SK-N-SH treated with all-trans-retinoic acid at 6 μM for 48 hours (cell line): ENCODE data around the gene DDB1.

Experiments used
- ATAC-seq: fragments of 200-7000 bp; cut with Tn5 transposase; 3 replicates; pipeline ENCODE4 v1.9.1; 2020; ENCODE audit warnings: mild to moderate bottlenecking, moderate library complexity
- ARNTL ChIP-seq: fragments of 450-650 bp; formaldehyde crosslinking; IDR thresholded peaks from 2 replicates; pipeline ENCODE4 v1.5.0; 2020; ENCODE audit warnings: low read depth, mild to moderate bottlenecking, moderate library complexity, borderline replicate concordance
- BACH2 ChIP-seq: fragments of 250-450 bp; sonication (Bioruptor Pico); IDR thresholded peaks from 2 replicates; pipeline ENCODE4 v1.9.0; 2021; ENCODE audit warnings: mild to moderate bottlenecking, borderline replicate concordance
- CREB5 ChIP-seq: fragments of 250-450 bp; sonication (Bioruptor Pico); IDR thresholded peaks from 2 replicates; pipeline ENCODE4 v1.5.1; 2020; ENCODE audit warnings: low read depth, mild to moderate bottlenecking, moderate library complexity
- CSDC2 ChIP-seq: fragments of 250-450 bp; sonication (Bioruptor Pico); IDR thresholded peaks from 2 replicates; pipeline ENCODE4 v1.5.0; 2020; ENCODE audit warnings: mild to moderate bottlenecking, moderate library complexity
- CSRNP3 ChIP-seq: fragments of 250-450 bp; sonication (Bioruptor Pico); IDR thresholded peaks from 2 replicates; pipeline ENCODE4 v1.5.1; 2021; ENCODE audit warnings: mild to moderate bottlenecking, moderate library complexity
- ESRRG ChIP-seq: fragments of 250-450 bp; sonication (Bioruptor Pico); IDR thresholded peaks from 2 replicates; pipeline ENCODE4 v1.6.1; 2021; ENCODE audit warnings: mild to moderate bottlenecking
- GLIS3 ChIP-seq: fragments of 250-450 bp; sonication (Bioruptor Pico); IDR thresholded peaks from 2 replicates; pipeline ENCODE4 v1.5.0; 2020; ENCODE audit warnings: mild to moderate bottlenecking, moderate library complexity
- ISL1 ChIP-seq: fragments of 250-450 bp; sonication (Bioruptor Pico); IDR thresholded peaks from 2 replicates; pipeline ENCODE4 v2.1.2; 2022; ENCODE audit warnings: mild to moderate bottlenecking, moderate library complexity
- OSR1 ChIP-seq: fragments of 250-450 bp; sonication (Bioruptor Pico); IDR thresholded peaks from 2 replicates; pipeline ENCODE4 v1.8.0; 2022; ENCODE audit warnings: moderate library complexity, mild to moderate bottlenecking, inconsistent platforms
- PATZ1 ChIP-seq: fragments of 250-450 bp; sonication (Bioruptor Pico); IDR thresholded peaks from 2 replicates; pipeline ENCODE4 v1.8.0; 2020; ENCODE audit warnings: mild to moderate bottlenecking, moderate library complexity, borderline replicate concordance
- POU6F1 ChIP-seq: fragments of 250-450 bp; sonication (Bioruptor Pico); IDR thresholded peaks from 2 replicates; pipeline ENCODE4 v1.8.0; 2021; ENCODE audit warnings: low read depth, mild to moderate bottlenecking, moderate library complexity, borderline replicate concordance
- PPARA ChIP-seq: fragments of 250-450 bp; sonication (Bioruptor Pico); IDR thresholded peaks from 2 replicates; pipeline ENCODE4 v1.5.0; 2020; ENCODE audit warnings: mild to moderate bottlenecking, borderline replicate concordance
- SNAI2 ChIP-seq: fragments of 250-450 bp; sonication (Bioruptor Pico); IDR thresholded peaks from 2 replicates; pipeline ENCODE4 v1.5.0; 2020; ENCODE audit warnings: mild to moderate bottlenecking, moderate library complexity
- TCF4 ChIP-seq: fragments of 250-450 bp; sonication (Bioruptor Pico); IDR thresholded peaks from 2 replicates; pipeline ENCODE4 v1.8.0; 2021; ENCODE audit warnings: mild to moderate bottlenecking, moderate library complexity, borderline replicate concordance
- TOX ChIP-seq: fragments of 250-450 bp; sonication (Bioruptor Pico); IDR thresholded peaks from 2 replicates; pipeline ENCODE4 v1.8.0; 2021; ENCODE audit warnings: mild to moderate bottlenecking, moderate library complexity, borderline replicate concordance
- TSHZ2 ChIP-seq: fragments of 250-450 bp; sonication (Bioruptor Pico); IDR thresholded peaks from 2 replicates; pipeline ENCODE4 v1.5.0; 2020; ENCODE audit warnings: mild to moderate bottlenecking, moderate library complexity
- ZC3H10 ChIP-seq: fragments of 250-450 bp; sonication (Bioruptor Pico); IDR thresholded peaks from 2 replicates; pipeline ENCODE4 v1.5.1; 2021; ENCODE audit warnings: mild to moderate bottlenecking, moderate library complexity
- ZFP30 ChIP-seq: fragments of 450-650 bp; formaldehyde crosslinking; IDR thresholded peaks from 2 replicates; pipeline ENCODE4 v1.5.0; 2022; ENCODE audit warnings: mild to moderate bottlenecking, moderate library complexity
- ZNF565 ChIP-seq: fragments of 450-650 bp; formaldehyde crosslinking; conservative IDR thresholded peaks from 2 replicates; pipeline ENCODE4 v1.5.0; 2020; ENCODE audit warnings: low read depth, mild to moderate bottlenecking, moderate library complexity
- ZNF70 ChIP-seq: fragments of 450-650 bp; formaldehyde crosslinking; IDR thresholded peaks from 2 replicates; pipeline ENCODE4 v1.5.0; 2020; ENCODE audit warnings: mild to moderate bottlenecking, moderate library complexity
- ZNF8 ChIP-seq: fragments of 450-650 bp; formaldehyde crosslinking; IDR thresholded peaks from 2 replicates; pipeline ENCODE4 v1.5.0; 2020; ENCODE audit warnings: mild to moderate bottlenecking, moderate library complexity

DDB1 gene

GRCh38 chr11:61357894-61358239 lies 25.0 kb upstream of the DDB1 start:
- no peak for TF ChIP-seq TCF4 (CRISPR knock-in tag)
- no peak for TF ChIP-seq PATZ1 (CRISPR knock-in tag)
- no peak for TF ChIP-seq ZNF565 (CRISPR knock-in tag)
- no peak for TF ChIP-seq ESRRG
- TF ChIP-seq ZNF70 (CRISPR knock-in tag): no peak
- no peak for TF ChIP-seq BACH2 (CRISPR knock-in tag)
- no peak for TF ChIP-seq TSHZ2
- no peak for TF ChIP-seq ARNTL (CRISPR knock-in tag)
- no peak for TF ChIP-seq CREB5
- TF ChIP-seq SNAI2: no peak
- no peak for TF ChIP-seq ZFP30 (CRISPR knock-in tag)
- TF ChIP-seq POU6F1 (CRISPR knock-in tag): no peak
- no peak for TF ChIP-seq GLIS3 (CRISPR knock-in tag)
- no peak for TF ChIP-seq OSR1 (CRISPR knock-in tag)
- no peak for TF ChIP-seq CSRNP3 (CRISPR knock-in tag)
- TF ChIP-seq PPARA (CRISPR knock-in tag): no peak
- TF ChIP-seq TOX (CRISPR knock-in tag): no peak
- TF ChIP-seq ISL1 (CRISPR knock-in tag): no peak
- TF ChIP-seq CSDC2 (CRISPR knock-in tag): no peak
- no peak for ATAC-seq

GRCh38 chr11:61357233-61357893 lies 24.5 kb upstream of the DDB1 start:
- ATAC-seq: no peak
- TF ChIP-seq GLIS3 (CRISPR knock-in tag) (no peak), ZNF8 (CRISPR knock-in tag) (no peak), CSRNP3 (CRISPR knock-in tag) (no peak), ESRRG (no peak), CSDC2 (CRISPR knock-in tag) (no peak), POU6F1 (CRISPR knock-in tag) (no peak), BACH2 (CRISPR knock-in tag) (no peak), TSHZ2 (no peak), PATZ1 (CRISPR knock-in tag) (no peak), TCF4 (CRISPR knock-in tag) (no peak), ZFP30 (CRISPR knock-in tag) (no peak), ZNF565 (CRISPR knock-in tag) (no peak), ZC3H10 (CRISPR knock-in tag) (no peak)
